ENCODE measurements around the gene MOG.
"Not testable (repeated sequence)": the region's sequence is repeated elsewhere in the genome, so short reads cannot be mapped to it uniquely, and the experiment has no call there.

Gene MOG

DNA sequence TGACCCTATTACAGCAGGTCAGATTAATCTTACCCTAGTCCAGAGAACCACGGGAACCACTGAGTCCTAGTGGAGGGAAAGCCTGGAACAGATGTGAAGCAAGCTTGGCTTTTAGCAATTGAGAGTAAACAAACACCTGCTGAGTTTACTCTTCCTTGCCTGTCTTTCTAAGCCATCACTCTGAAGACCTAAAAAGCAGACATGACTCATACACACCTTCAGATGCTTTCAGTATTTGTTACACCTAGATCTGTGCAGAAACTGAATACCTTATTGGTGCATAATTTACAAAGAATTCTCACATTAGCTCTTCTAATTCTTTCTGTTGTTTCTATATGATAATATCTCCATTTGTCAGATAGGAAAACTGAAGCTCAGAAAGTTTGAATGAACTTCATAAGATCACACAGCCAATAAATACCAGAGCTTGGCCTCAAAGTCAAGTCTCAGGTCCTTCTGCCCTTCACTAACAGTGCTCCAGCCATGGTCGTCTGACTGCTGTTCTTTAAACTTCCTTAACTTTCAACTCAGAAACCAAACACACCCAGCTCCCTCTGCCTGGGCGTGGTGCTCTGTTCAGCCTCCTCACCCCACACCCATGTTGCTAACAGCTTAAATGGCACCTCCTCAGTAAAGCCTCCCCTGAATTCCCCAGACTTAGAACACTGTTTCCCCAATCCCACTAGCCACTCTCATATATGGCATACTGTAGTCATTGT, 15.3 kb upstream of the MOG start:
- DNase-seq: no peak

GRCh38 chr6:29647927-29648642, 8.8 kb upstream of the MOG start:
- DNase-seq: no peak

DNA sequence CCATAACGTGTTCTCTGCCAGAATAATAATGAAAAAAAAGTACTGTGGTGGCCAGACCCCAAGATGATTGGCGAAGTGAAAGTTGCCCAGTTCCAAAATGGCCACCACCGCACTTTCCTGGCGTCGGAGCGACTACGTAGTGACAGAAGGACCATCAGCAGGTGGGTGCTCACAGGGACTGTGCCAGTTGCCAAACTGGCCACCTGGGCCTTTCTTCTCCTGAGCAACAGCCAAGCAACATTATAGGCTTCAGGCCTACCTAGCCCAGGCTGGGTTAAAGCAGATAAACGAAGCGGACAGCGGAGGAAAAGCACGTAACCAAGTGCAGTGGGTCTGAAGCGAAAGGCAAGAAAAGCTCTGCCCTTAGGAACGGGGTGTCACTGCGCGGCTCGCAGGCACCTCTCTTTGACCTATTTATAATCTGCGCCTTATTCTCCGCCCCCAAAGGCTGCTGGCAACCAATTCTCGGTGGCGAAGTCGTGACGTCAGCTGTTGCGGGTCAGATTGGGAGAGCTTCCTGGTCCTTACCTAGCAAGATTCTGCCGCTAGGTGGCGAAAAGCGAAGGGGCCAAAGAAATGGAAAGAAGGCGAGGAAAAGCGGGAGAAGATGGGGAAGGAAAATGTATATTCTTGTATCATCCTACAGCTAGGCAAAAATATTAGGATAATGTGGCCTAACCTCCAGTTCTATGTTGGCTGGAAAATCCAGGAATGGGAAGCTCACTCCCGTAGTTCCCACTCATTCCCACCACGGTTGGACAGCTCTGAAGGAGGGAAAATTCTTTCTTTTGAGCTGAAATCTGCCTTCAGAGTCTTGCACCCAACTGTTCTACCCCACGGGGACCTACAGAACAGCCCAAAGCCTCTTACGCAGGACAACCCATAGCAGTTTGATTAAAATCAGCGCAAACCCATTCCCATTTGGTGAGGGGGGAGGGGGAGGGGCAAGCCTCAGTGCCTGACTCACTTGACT, 6.9 kb upstream of the MOG start:
- DNase-seq: peak; percentile 99

GRCh38 chr6:29651413-29652197, 5.3 kb upstream of the MOG start:
- peak; percentile 45 for DNase-seq

DNA sequence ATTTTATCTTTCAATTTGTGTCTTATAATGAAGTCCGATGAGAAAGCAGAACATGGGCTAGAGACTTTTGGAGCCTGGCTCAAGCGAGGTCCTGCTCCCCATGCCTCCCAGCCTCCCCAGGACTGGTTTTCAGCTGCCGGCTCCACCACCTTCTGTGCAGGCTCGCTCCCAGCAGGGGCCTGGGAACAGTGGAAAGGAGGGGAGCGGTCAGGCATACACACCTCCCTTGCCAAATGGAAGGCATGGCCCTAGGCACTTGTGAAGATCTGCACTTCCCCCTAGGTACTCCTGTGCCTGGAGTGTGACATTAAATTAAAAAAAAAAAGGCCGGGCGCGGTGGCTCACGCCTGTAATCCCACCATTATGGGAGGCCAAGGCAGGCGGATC, 4.7 kb upstream of the MOG start:
- no peak for DNase-seq

DNA sequence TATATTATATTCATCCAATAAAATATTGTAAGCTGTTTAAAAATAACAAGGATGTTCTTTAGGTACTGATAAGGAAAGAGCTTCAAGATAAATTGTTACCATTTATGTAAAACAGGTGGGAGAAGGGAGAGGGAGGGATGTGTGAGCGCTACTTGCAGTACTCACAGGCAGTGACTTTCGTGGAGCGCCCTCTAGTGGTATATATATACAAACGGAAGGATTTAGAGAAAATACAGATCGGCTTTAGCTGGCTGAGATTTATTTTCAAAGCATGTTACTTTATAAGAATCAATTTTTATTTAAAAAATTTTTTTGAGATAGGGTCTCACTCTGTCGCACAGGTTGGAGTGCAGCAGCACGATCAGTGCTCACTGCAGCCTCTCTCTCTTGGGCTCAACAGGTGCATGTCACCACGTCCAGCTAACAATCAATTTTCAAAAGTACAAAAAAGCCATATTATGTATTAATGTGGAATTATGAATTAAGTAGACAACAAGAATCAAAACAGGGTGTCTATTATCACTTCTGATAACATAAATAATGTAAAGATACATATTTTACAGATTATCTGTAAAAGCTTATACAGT, 3.3 kb upstream of the MOG start:
- peak; percentile 77 for DNase-seq

DNA sequence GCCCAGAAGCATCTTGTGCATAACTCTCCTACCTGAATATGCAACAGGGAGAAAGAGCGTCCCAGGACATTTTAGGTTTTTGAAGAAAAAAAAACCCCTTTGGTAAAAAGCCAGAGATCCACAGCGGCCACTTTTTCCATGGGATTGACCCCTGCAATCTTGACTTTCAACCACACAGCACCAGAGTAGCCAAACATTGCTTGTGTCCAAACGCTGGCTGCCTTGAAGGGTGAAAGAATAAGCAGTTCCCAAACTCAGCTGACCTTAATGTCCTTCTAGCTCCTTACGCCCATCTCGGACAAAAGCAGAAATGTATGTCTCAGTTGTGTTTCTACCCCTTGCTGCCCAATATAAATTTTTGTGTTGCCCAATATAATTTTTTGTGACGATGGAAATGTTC, 1.2 kb upstream of the MOG start:
- DNase-seq: no peak

- DNase-seq: no peak
These were observed 735 bp upstream of the MOG start for GRCh38 chr6:29656157-29656556.

DNA sequence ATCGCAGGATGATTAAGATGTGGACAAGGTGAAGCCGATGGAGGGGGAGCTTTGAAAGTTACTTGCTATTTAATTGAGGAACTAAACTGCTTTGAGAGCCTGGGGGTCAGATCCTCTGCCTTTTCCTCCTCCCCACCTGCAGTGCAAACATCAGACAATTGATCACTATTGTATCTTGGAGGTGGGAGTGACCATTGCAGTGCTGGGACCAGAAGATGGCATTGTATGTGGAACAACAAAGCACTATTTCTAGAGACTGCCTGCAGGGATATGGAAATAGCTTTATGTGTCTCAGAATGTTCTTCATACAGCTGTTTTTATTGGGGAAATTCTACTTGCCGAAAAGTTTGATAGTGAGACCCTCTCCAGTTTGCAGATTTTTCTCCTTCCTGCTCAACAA, 4.2 kb downstream of the MOG start:
- no peak for DNase-seq

DNA sequence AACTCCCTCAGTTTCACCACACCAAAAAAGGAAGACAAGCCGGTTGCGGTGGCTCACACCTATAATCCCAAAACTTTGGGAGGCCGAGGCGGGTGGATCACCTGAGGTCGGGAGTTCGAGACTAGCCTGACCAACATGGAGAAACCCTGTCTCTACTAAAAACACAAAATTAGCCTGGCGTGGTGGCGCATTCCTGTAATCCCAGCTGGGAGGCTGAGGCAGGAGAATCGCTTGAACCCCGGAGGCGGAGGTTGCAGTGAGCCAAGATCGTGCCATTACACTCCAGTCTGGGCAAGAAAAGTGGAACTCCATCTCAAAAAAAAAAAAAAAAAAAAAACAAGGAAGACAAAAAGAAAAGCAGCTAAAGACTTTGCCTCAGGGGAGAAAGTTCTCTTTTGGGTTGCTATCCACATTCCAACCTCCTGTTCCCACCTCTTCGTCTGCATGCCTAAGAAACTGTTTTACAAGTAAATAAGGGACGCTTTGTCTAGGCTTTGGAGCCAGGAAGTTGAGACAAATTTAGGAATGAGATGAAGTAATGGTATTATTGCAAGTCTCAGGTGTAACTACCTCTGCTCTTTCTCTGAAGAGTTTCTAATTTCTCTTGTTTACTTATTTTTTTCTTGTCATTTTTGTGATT, 4.7 kb downstream of the MOG start:
- not testable (repeated sequence) for DNase-seq

- no peak for DNase-seq
These were observed 6.6 kb downstream of the MOG start for GRCh38 chr6:29663300-29664042.

GRCh38 chr6:29665942-29666825, 9.3 kb downstream of the MOG start:
- DNase-seq: no peak

GRCh38 chr6:29666826-29667130, 9.9 kb downstream of the MOG start:
- no peak for DNase-seq

GRCh38 chr6:29667158-29667557, 10.3 kb downstream of the MOG start:
- no peak for DNase-seq

- no peak for DNase-seq
These were observed 14.1 kb downstream of the MOG start for GRCh38 chr6:29671026-29671425.

- DNase-seq: not testable (repeated sequence)
These were observed 15.2 kb downstream of the MOG start for GRCh38 chr6:29672116-29672515.

DNA sequence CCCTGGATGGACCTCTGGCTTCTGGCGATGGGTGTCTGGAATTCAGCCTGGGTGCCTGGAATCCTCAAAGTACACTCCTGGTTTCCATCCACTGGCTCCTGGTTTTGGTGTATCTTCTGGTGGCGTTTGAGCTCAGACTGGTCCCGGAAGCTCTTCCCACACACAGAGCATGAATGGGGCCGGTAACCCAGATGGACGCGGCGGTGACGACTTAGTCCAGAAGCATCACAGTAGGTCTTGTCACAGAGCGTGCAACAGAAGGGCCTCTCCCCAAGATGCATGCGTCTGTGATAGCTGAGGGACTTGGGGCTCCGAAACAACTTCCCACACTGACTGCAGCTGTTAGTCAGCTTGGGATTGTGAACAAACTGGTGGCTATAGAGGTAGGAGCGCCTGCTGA, 16.3 kb downstream of the MOG start:
- no peak for DNase-seq

DNA sequence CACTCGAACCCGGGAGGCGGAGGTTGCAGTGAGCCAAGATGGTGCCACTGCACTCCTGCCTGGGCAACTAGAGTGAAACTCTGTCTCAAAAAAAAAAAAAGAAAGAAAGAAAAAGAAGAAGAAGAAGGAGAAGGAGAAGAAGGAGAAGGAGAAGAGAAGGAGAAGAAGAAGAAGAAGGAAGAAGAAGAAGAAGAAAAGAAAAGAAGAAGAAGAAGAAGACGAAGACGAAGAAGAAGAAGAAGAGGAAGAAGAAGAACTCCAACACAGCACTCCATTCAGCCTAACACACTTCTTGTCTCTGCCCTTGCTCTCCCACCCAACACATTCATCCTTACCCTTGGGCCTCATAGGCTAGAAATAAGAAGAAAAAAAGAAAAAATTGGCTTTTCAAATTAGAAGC, 17.1 kb downstream of the MOG start:
- no peak for DNase-seq

GRCh38 chr6:29675561-29675960, 18.7 kb downstream of the MOG start:
- DNase-seq: no peak

DNA sequence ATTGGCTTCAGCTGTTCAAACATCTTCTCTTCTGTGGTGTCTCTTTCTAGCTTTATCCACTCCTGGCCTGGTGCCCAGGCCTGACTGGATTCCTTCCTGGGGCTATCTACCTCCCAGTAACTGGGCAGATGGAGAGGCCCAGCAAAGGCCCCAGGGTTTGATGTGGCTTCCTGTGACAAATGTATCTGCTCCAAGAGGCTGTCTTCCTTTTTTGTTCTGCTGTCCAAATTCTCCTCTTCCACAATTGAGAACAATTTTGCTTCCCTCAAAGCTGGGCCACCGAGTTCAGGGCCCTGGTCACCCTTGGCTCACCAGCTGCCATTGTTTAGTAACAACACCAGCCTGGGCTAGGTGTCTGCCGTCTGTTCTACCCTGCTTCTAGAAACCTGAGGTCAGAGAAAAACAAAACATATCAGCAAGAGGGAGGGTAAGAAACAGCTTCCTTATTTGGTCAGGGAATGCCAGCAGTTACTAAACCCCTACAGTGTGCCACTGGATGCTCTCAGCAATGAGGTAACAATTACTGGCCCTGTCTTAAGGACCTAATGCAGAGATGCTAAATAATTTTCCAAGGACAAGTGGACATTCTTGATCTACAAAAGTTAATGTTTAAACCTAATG, 20.2 kb downstream of the MOG start:
- DNase-seq: no peak
